Measurements from ENCODE around the gene COPS7A. TPM values are rescaled to one million over a fixed set of nuclear protein-coding genes. Genes with fewer than 3 reads are reported as not detected.
A peak's percentile ranks its signal among the peaks of the same experiment; 100 is the strongest.

The COPS7A gene
- 80.2 and 82.4 TPM in 2 replicates for total RNA-seq (2014; rRNA removed; shearing (Covaris generic))

DNA sequence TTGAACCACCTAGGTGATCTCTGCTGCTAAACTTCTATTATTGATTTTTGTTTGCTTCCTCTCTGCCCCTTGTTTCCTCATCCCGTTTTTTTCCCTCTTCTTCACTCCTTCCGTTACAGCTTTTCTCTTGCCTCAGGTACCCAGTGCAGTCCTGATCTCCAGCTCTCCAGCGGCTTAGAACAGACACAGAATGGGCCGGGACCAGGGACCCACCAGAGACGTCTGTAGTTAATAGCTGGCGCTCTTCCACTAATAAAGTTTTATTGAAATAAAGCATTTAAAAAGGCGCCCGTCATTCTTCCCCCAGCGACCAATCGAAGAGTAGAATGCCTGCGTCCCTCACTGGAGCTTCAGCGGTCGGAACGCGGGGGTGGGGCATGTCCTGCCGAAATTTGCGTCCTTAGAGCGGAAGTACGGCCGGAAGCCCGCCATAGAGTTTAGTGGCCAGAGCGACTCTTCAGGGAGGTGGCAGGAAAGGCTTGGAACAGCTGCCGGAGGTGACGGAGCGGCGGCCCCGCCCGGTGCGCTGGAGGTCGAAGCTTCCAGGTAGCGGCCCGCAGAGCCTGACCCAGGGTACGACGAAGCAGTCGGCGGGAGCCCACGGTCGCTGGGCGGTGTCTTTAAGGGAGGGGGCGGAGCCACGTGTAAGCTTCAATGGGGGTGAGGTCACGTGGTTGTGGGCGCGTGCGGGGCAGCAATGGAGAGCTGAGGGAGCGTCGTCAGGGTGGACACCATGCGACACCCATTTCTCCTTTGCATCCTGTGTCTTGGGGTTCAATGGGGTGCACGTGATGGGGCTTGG lies at the start of gene COPS7A:
COPS7A (plus strand) TSS at position 440 of the 802 bp plus-strand sequence. CDS start 611 bp downstream, outside the sequence.
- peak within 1 kb of the TSS; percentile 48 for H3K4me3 ChIP-seq
- peaks cover 20% of the 10 kb centered on the region for H3K36me3 ChIP-seq
- peak within 1 kb of the TSS; percentile 69 for H3K27ac ChIP-seq
- no peaks in the 10 kb centered on the region for H3K27me3 ChIP-seq (replicated peaks)
- peak; percentile 98 to 99 for DNase-seq (ENCODE audit: low read depth in 1 of 2, low spot score in 2 of 2)
- peaks cover 6% of the 10 kb centered on the region for H3K4me1 ChIP-seq (replicated peaks)
- H3K9me3 ChIP-seq (replicated peaks) = no peaks in the 10 kb centered on the region

DNA sequence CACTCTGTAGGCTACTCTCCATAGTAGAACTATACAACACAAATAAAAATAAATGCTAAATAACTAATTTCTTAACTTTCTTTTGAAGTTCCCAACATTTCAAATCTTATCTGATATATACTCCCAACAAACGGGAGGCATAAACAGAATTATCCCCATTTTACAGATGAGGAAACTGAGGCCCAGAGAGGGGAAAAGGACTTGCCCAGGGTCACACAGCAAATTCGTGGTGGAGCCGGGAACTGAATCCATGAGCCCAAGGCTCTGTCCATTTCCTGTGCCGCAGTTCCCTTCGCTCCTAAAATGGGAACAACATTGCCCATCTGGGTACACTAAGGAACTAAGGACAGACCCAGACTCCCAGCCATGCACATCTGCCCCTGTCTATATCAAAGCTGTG lies 46.9 kb upstream of the COPS7A start:
- H3K27ac ChIP-seq = no peak overlapping the region
- H3K27me3 ChIP-seq (replicated peaks) = no peaks in the 10 kb centered on the region
- H3K9me3 ChIP-seq (replicated peaks) = no peaks in the 10 kb centered on the region
- DNase-seq (ENCODE audit: low read depth in 1 of 2, low spot score in 2 of 2) = no peak
- no peak overlapping the region for H3K4me3 ChIP-seq
- no peaks in the 10 kb centered on the region for H3K4me1 ChIP-seq (replicated peaks)
- peaks cover 85% of the 10 kb centered on the region for H3K36me3 ChIP-seq

DNA sequence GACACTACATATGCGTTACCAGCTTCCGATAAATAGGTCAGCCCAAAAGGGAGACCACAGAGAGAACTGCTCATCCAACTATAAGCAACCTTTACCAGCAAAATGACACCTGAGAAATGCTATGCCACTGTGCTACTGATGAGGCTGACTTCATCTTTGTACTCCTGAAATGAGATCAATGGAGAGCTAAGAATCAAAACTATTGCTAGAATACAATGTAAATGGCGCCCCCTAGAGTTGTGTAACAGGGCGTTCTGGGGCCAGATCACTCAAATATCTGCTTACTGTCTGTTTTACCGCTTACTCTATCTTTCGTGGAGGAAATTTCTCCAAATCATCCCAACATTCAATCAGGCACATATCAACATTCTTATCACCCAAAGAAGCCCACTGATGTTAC lies 39.2 kb upstream of the COPS7A start:
- Histone ChIP-seq H3K9me3 (replicated peaks) (no peaks in the 10 kb centered on the region), H3K36me3 (peaks cover 43% of the 10 kb centered on the region), H3K4me1 (replicated peaks) (peaks cover 17% of the 10 kb centered on the region), H3K27me3 (replicated peaks) (no peaks in the 10 kb centered on the region), H3K27ac (no peak overlapping the region), H3K4me3 (no peak overlapping the region)
- no peak for DNase-seq (ENCODE audit: low read depth in 1 of 2, low spot score in 2 of 2)

DNA sequence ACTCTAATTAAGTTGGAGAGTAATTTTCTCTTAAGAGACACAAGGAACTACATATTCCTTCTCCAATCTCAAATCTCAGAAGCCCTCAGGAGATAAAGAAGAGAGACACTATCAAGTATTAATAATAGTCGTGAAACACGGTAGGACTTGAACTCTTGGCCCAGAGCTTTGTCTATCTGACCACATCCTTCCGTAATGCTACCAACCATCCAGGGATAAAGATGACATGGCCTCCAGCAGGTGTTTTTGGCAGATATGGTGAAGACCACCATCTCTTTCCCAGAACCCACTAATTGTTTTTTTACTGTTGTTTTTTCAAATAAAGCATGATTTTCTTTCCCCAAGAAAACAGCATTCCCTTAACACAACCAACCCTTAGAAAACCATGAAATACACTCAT lies 38.0 kb upstream of the COPS7A start:
- H3K4me1 ChIP-seq (replicated peaks) = peaks cover 23% of the 10 kb centered on the region
- no peaks in the 10 kb centered on the region for H3K27me3 ChIP-seq (replicated peaks)
- H3K27ac ChIP-seq = no peak overlapping the region
- H3K4me3 ChIP-seq = no peak overlapping the region
- no peaks in the 10 kb centered on the region for H3K9me3 ChIP-seq (replicated peaks)
- H3K36me3 ChIP-seq = peaks cover 35% of the 10 kb centered on the region
- DNase-seq (ENCODE audit: low read depth in 1 of 2, low spot score in 2 of 2) = no peak

DNA sequence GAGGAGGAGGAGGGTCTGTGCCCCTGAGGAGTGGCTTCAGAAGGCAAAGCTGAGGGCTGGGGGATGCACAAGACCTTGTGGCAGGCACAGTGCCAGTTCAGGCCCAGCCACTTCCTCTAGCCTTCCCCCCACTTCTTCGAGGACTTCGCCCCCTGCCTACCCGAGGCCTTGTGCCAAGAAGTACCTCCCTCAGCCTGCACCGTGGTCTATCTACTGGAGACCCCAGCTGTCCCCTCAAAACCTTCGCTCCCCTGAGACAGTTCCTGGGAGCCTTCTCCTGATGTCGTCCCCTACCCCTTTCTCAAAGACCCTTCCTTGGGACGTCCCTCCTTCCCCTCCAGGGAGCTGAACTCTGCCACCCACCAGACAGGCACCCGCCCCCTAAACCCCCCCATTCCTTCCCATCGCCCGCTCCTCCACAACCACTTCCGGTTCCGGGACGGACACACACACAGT lies 35.3 kb upstream of the COPS7A start:
- Histone ChIP-seq H3K9me3 (replicated peaks) (no peaks in the 10 kb centered on the region), H3K27me3 (replicated peaks) (no peaks in the 10 kb centered on the region), H3K4me3 (peak overlapping the region; percentile 74), H3K36me3 (peaks cover 29% of the 10 kb centered on the region), H3K4me1 (replicated peaks) (peaks cover 31% of the 10 kb centered on the region), H3K27ac (peak overlapping the region; percentile 92)
- DNase-seq (ENCODE audit: low read depth in 1 of 2, low spot score in 2 of 2) = no peak

DNA sequence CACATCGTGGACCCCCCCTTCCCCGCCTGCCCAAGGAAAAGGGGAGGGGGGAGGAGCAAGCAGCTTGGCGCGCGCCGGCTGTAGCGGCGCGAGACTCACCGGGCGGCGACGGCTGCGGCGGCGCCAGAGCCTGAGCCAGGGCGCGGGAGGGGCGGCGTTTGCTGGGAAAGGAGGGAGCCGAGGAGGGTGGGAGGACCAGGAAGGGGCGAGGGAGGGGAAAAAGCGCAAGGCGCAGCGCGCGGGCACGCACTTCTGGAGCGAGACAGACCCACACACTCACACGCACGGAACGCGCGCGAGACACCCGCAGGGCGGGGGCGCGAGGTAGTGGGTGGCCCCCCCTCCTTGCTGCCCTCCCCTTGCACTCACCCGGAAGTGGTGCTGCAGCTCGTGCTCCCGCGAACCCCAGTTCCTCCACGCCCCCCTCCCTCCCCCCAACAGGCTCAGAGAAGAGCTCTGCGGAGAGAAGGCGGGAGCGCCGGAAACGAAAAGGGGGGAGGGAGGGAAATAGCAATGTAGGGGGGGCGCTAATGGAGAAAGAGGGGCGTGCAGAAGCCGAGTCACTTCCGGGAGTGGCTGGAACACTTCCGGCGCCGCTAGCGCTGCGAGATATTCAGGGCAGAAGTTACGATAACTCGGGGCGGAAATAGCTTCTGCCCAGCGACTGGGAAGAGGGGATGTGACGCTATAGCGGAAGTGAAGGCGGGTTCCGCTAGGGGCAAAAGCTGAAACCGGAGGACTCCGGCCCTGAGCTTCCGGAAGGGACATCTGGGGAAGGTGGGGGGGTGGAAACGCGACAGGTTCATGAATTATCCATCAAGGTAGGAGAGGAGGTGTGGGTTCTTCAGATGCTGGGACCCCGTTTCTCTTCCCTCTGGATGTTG lies 34.6 kb upstream of the COPS7A start, which contains the start of gene ZNF384:
ZNF384 (minus strand) TSS at position 377 of the 884 bp plus-strand sequence. CDS start 9,855 bp downstream, outside the sequence.
- peaks cover 22% of the 10 kb centered on the region for H3K36me3 ChIP-seq
- H3K9me3 ChIP-seq (replicated peaks) = no peaks in the 10 kb centered on the region
- DNase-seq (ENCODE audit: low read depth in 1 of 2, low spot score in 2 of 2) = peak; percentile 96 to 99
- peak within 1 kb of the TSS; percentile 92 for H3K27ac ChIP-seq
- H3K27me3 ChIP-seq (replicated peaks) = peaks cover 2% of the 10 kb centered on the region; the same call in 1 of the 2 replicates
- H3K4me3 ChIP-seq = peak within 1 kb of the TSS; percentile 74
- H3K4me1 ChIP-seq (replicated peaks) = peaks cover 31% of the 10 kb centered on the region

DNA sequence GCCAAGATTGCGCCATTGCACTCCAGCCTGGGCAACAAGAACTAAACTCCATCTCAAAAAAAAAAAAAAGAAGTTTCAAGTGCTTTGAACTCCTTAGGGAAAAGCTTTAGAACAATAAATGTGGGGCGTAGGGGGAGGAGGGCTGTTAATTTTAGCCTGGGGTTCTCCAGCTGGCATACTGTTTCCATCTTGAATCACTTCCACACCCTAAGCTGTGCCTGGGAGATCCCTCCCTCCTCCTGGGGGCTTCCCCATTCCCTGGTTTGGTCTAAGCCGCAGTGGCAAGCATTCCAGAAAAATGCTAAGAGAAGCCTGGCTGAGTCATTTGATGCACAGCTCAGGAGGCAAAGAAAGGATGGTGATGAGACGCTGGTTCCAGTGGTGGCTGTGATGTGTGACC lies 32.4 kb upstream of the COPS7A start:
- H3K27me3 ChIP-seq (replicated peaks) = peaks cover 14% of the 10 kb centered on the region
- H3K27ac ChIP-seq = no peak overlapping the region
- no peaks in the 10 kb centered on the region for H3K9me3 ChIP-seq (replicated peaks)
- H3K4me3 ChIP-seq = no peak overlapping the region
- H3K4me1 ChIP-seq (replicated peaks) = peaks cover 31% of the 10 kb centered on the region
- H3K36me3 ChIP-seq = peaks cover 9% of the 10 kb centered on the region
- peak; percentile 54 to 73 for DNase-seq (ENCODE audit: low read depth in 1 of 2, low spot score in 2 of 2)

GRCh38 chr12:6692888-6693287 lies 31.0 kb upstream of the COPS7A start:
- no peak overlapping the region for H3K27ac ChIP-seq
- peaks cover 20% of the 10 kb centered on the region for H3K4me1 ChIP-seq (replicated peaks)
- peaks cover 3% of the 10 kb centered on the region; the same call in 1 of the 2 replicates for H3K36me3 ChIP-seq
- no peaks in the 10 kb centered on the region for H3K9me3 ChIP-seq (replicated peaks)
- no peak overlapping the region for H3K4me3 ChIP-seq
- peaks cover 19% of the 10 kb centered on the region for H3K27me3 ChIP-seq (replicated peaks)
- DNase-seq (ENCODE audit: low read depth in 1 of 2, low spot score in 2 of 2) = no peak

GRCh38 chr12:6693832-6694355 lies 30.0 kb upstream of the COPS7A start:
- Histone ChIP-seq H3K27me3 (replicated peaks) (peaks cover 29% of the 10 kb centered on the region), H3K27ac (no peak overlapping the region), H3K4me3 (no peak overlapping the region), H3K9me3 (replicated peaks) (no peaks in the 10 kb centered on the region), H3K36me3 (peaks cover 2% of the 10 kb centered on the region; the same call in 1 of the 2 replicates), H3K4me1 (replicated peaks) (peaks cover 14% of the 10 kb centered on the region)
- DNase-seq (ENCODE audit: low read depth in 1 of 2, low spot score in 2 of 2) = no peak

DNA sequence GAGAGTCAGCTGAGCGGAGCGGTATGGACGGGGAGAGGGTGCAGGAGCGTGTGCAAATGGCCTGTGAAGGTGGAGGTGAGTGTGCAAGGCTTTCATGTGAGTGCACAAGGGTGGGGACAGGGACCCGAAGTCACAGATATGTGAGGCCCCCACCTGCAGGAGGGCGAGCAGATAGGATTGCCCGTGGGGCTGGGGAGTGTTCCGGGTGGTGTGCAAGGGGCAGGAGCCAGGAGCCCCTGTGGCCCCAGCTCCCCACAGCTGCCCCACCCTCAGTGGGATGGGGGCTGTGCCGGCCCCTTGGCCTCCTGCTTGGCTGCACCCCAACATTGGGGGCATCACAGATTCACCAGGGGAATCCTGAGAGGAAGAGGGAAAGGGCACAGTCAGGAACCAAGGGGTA lies 29.1 kb upstream of the COPS7A start:
- Histone ChIP-seq H3K27ac (no peak overlapping the region), H3K4me1 (replicated peaks) (peaks cover 14% of the 10 kb centered on the region), H3K4me3 (no peak overlapping the region), H3K9me3 (replicated peaks) (no peaks in the 10 kb centered on the region), H3K36me3 (no peaks in the 10 kb centered on the region), H3K27me3 (replicated peaks) (peaks cover 37% of the 10 kb centered on the region)
- no peak for DNase-seq (ENCODE audit: low read depth in 1 of 2, low spot score in 2 of 2)

GRCh38 chr12:6695313-6696045 lies 28.4 kb upstream of the COPS7A start:
- H3K27me3 ChIP-seq (replicated peaks) = peaks cover 44% of the 10 kb centered on the region
- H3K4me3 ChIP-seq = no peak overlapping the region
- no peaks in the 10 kb centered on the region for H3K36me3 ChIP-seq
- no peak for DNase-seq (ENCODE audit: low read depth in 1 of 2, low spot score in 2 of 2)
- H3K9me3 ChIP-seq (replicated peaks) = no peaks in the 10 kb centered on the region
- no peak overlapping the region for H3K27ac ChIP-seq
- peaks cover 14% of the 10 kb centered on the region for H3K4me1 ChIP-seq (replicated peaks)

- Histone ChIP-seq H3K27ac (no peak overlapping the region), H3K4me1 (replicated peaks) (peaks cover 12% of the 10 kb centered on the region), H3K36me3 (no peaks in the 10 kb centered on the region), H3K27me3 (replicated peaks) (peaks cover 58% of the 10 kb centered on the region), H3K9me3 (replicated peaks) (no peaks in the 10 kb centered on the region), H3K4me3 (no peak overlapping the region)
- no peak for DNase-seq (ENCODE audit: low read depth in 1 of 2, low spot score in 2 of 2)
These were observed 26.9 kb upstream of the COPS7A start for GRCh38 chr12:6696690-6697583.

Data from SJSA1 (cell line).